IMR-90 (cell line): Measurements from ENCODE around the gene ACOT2. TPM values are rescaled to one million over a fixed set of nuclear protein-coding genes. Genes with fewer than 3 reads are reported as not detected.

Source experiments
- ATAC-seq: fragments of 200-7000 bp; cut with Tn5 transposase; 2 replicates; pipeline ENCODE4 v1.9.1; 2020; ENCODE audit warnings: low read depth, mild to moderate bottlenecking, moderate library complexity
- BruUV-seq: library from RNA; stranded (reverse); fragments of 400-500 nt; replicated peaks from 2 replicates; lab custom pipeline; 2021; lab: Mats Ljungman, UMichigan
- CTCF ChIA-PET: fragments of 300-600 bp; formaldehyde crosslinking; extraction: SDS; loops from one replicate; lab custom pipeline; 2021; ENCODE audit warnings: antibody characterized with exemption; lab: Yijun Ruan, JAX
- POLR2A ChIA-PET: fragments of 300-600 bp; sonication (Branson Sonifier 250); formaldehyde crosslinking; loops from one replicate; lab custom pipeline; 2022; ENCODE audit warnings: antibody characterized with exemption; ENCODE audit not compliant: unreplicated experiment; lab: Charles Lee
- DNase-seq: peaks from one replicate; pipeline ENCODE4 v3.0.0; 2013
- H2AFZ ChIP-seq: replicated peaks from 2 replicates; pipeline ENCODE3; 2013; ENCODE audit warnings: low read length, mild to moderate bottlenecking; ENCODE audit not compliant: poor library complexity
- H2AK5ac ChIP-seq: 2 replicates; pipeline ENCODE4 v1.6.1; 2013; ENCODE audit warnings: low read depth, low read length, inconsistent platforms
- H2AK9ac ChIP-seq: replicated peaks from 2 replicates; pipeline ENCODE3; 2013; ENCODE audit warnings: mild to moderate bottlenecking, low read depth, low read length, moderate library complexity; ENCODE audit not compliant: poor library complexity
- H2BK120ac ChIP-seq: 2 replicates; pipeline ENCODE4 v1.6.1; 2013; ENCODE audit warnings: low read depth, low read length, inconsistent platforms
- H2BK15ac ChIP-seq: 3 replicates; pipeline ENCODE4 v1.6.1; 2013; ENCODE audit warnings: low read depth, low read length, inconsistent platforms
- H2BK20ac ChIP-seq: 2 replicates; pipeline ENCODE4 v1.6.1; 2013; ENCODE audit warnings: low read depth, mild to moderate bottlenecking, inconsistent platforms, low read length, moderate library complexity
- H2BK5ac ChIP-seq: 2 replicates; pipeline ENCODE4 v1.6.1; 2013; ENCODE audit warnings: mild to moderate bottlenecking, low read depth, low read length, inconsistent platforms; ENCODE audit not compliant: poor library complexity, severe bottlenecking
- H3K14ac ChIP-seq: replicated peaks from 2 replicates; pipeline ENCODE4 v1.6.1; 2013; ENCODE audit warnings: low read depth, low read length, inconsistent platforms
- H3K18ac ChIP-seq: 2 replicates; pipeline ENCODE4 v1.6.1; 2013; ENCODE audit warnings: low read depth, low read length, control low read depth
- H3K23ac ChIP-seq: 2 replicates; pipeline ENCODE4 v1.6.1; 2013; ENCODE audit warnings: low read depth, low read length, inconsistent platforms
- H3K27ac ChIP-seq: 2 replicates; pipeline ENCODE4 v1.5.1; 2013; ENCODE audit warnings: mild to moderate bottlenecking, control low read depth, low read length; ENCODE audit not compliant: insufficient read depth
- H3K27me3 ChIP-seq: 2 replicates; pipeline ENCODE4 v1.6.1; 2013; ENCODE audit warnings: low read length; ENCODE audit not compliant: control insufficient read depth, insufficient read depth
- H3K36me3 ChIP-seq: 2 replicates; pipeline ENCODE4 v1.6.1; 2013; ENCODE audit warnings: low read length, mixed read lengths; ENCODE audit not compliant: control insufficient read depth, insufficient read depth
- H3K4ac ChIP-seq: 2 replicates; pipeline ENCODE4 v1.6.1; 2013; ENCODE audit warnings: low read depth, low read length, inconsistent platforms
- H3K4me1 ChIP-seq: 2 replicates; pipeline ENCODE4 v1.6.1; 2013; ENCODE audit warnings: low read length, mixed read lengths; ENCODE audit not compliant: control insufficient read depth, insufficient read depth
- H3K4me2 ChIP-seq: 2 replicates; pipeline ENCODE4 v1.6.1; 2013; ENCODE audit warnings: low read depth, mild to moderate bottlenecking, control low read depth, low read length, moderate library complexity
- H3K4me3 ChIP-seq: 2 replicates; pipeline ENCODE4 v1.5.1; 2013; ENCODE audit warnings: low read depth, mild to moderate bottlenecking, control low read depth, low read length, moderate library complexity; ENCODE audit not compliant: insufficient read depth
- H3K56ac ChIP-seq: 2 replicates; pipeline ENCODE4 v1.6.1; 2013; ENCODE audit warnings: low read length, inconsistent platforms; ENCODE audit not compliant: insufficient read depth; ENCODE audit errors: extremely low read depth
- H3K79me1 ChIP-seq, 2 experiments: 2 replicates each; pipeline ENCODE4 v1.6.1; 2013; ENCODE audit warnings: low read length in 2 of 2, inconsistent platforms in 1 of 2, low read depth in 1 of 2
- H3K9ac ChIP-seq: 2 replicates; pipeline ENCODE4 v1.6.1; 2013; ENCODE audit warnings: low read depth, low read length, control low read depth
- H3K9me1 ChIP-seq: 2 replicates; pipeline ENCODE4 v1.6.1; 2013; ENCODE audit warnings: low read length, inconsistent platforms; ENCODE audit not compliant: insufficient read depth
- H3K9me3 ChIP-seq: 2 replicates; pipeline ENCODE4 v1.6.1; 2013; ENCODE audit warnings: low read length; ENCODE audit not compliant: control insufficient read depth, insufficient read depth
- H4K20me1 ChIP-seq: 2 replicates; pipeline ENCODE4 v1.6.1; 2013; ENCODE audit warnings: low read length, inconsistent platforms; ENCODE audit not compliant: insufficient read depth
- H4K5ac ChIP-seq: 2 replicates; pipeline ENCODE4 v1.6.1; 2013; ENCODE audit warnings: mild to moderate bottlenecking, low read depth, low read length, control low read depth
- H4K8ac ChIP-seq, 2 experiments: 2 replicates each; pipeline ENCODE4 v1.6.1; 2013; ENCODE audit warnings: low read depth in 2 of 2, low read length in 2 of 2, control low read depth in 1 of 2, inconsistent platforms in 1 of 2
- H4K91ac ChIP-seq: 2 replicates; pipeline ENCODE4 v1.6.1; 2013; ENCODE audit warnings: low read depth, low read length, inconsistent platforms; ENCODE audit not compliant: insufficient read depth
- BHLHE40 ChIP-seq: fragments of 150-350 bp; IDR thresholded peaks from 2 replicates; pipeline ENCODE4 v1.6.1; 2016; ENCODE audit warnings: mild to moderate bottlenecking, low read depth, low read length
- CEBPB ChIP-seq: IDR thresholded peaks from 2 replicates; pipeline ENCODE4 v1.6.1; 2012; ENCODE audit warnings: low read depth, low read length, improper control_type of control experiment
- CHD1 ChIP-seq: IDR thresholded peaks from 2 replicates; pipeline ENCODE4 v1.6.1; 2012; ENCODE audit warnings: low read depth, low read length, improper control_type of control experiment
- FOS ChIP-seq: fragments of 150-350 bp; IDR thresholded peaks from 2 replicates; pipeline ENCODE4 v1.6.1; 2016; ENCODE audit warnings: low read depth, low read length
- MAFK ChIP-seq: IDR thresholded peaks from 2 replicates; pipeline ENCODE4 v1.6.1; 2012; ENCODE audit warnings: low read depth, low read length, improper control_type of control experiment
- MAZ ChIP-seq: IDR thresholded peaks from 2 replicates; pipeline ENCODE4 v1.6.1; 2012; ENCODE audit warnings: low read depth, mild to moderate bottlenecking, low read length, improper control_type of control experiment, moderate library complexity, borderline replicate concordance
- MXI1 ChIP-seq: IDR thresholded peaks from 2 replicates; pipeline ENCODE4 v1.6.1; 2012; ENCODE audit warnings: low read depth, mild to moderate bottlenecking, low read length, moderate library complexity, borderline replicate concordance
- NFE2L2 ChIP-seq: fragments of 150-350 bp; IDR thresholded peaks from 2 replicates; pipeline ENCODE4 v1.6.1; 2016; ENCODE audit warnings: low read depth, mild to moderate bottlenecking, low read length
- POLR2A ChIP-seq: IDR thresholded peaks from 2 replicates; pipeline ENCODE4 v1.6.1; 2012; ENCODE audit warnings: mild to moderate bottlenecking, low read depth, low read length
- RAD21 ChIP-seq: IDR thresholded peaks from 2 replicates; pipeline ENCODE4 v1.6.1; 2012; ENCODE audit warnings: low read length, improper control_type of control experiment
- RCOR1 ChIP-seq: IDR thresholded peaks from 2 replicates; pipeline ENCODE4 v1.6.1; 2012; ENCODE audit warnings: mild to moderate bottlenecking, low read length, improper control_type of control experiment; ENCODE audit not compliant: insufficient replicate concordance
- RFX5 ChIP-seq: IDR thresholded peaks from 2 replicates; pipeline ENCODE4 v1.8.0; 2012; ENCODE audit warnings: low read depth, mild to moderate bottlenecking, low read length, moderate library complexity
- SMC3 ChIP-seq: fragments of 150-350 bp; IDR thresholded peaks from 2 replicates; pipeline ENCODE4 v1.6.1; 2016; ENCODE audit warnings: low read depth, mild to moderate bottlenecking, antibody characterized with exemption, low read length, moderate library complexity
- WGBS, 2 experiments: methylation state at CpG; one replicate each; pipeline versions ENCODE4 v1.1.5 to v1.1.7; 2013; ENCODE audit warnings: missing lambda C conversion rate in 2 of 2; ENCODE audit not compliant: insufficient read length in 1 of 2; ENCODE audit errors: extremely low coverage in 2 of 2; 5-methylcytosine and 5-hydroxymethylcytosine counted together
- dilution Hi-C: fragments of 300-500 bp; cut with HindIII; formaldehyde crosslinking; loops from one replicate; pipeline ENCODE4 v1.14.3; 2018; ENCODE audit warnings: low sequenced_read_pairs; ENCODE audit not compliant: unreplicated experiment
- in situ Hi-C: fragments of 300-500 bp; cut with MboI; formaldehyde crosslinking; loops from 3 replicates; pipeline ENCODE4 v1.14.3; 2019; ENCODE audit warnings: low sequenced_read_pairs, inconsistent platforms, mixed read lengths
- intact Hi-C: fragments of 100-400 bp; cut with micrococcal nuclease; formaldehyde crosslinking; loops from 2 replicates; pipeline ENCODE4 v1.10.0; 2022
- polyA plus RNA-seq, 3 experiments: library from polyadenylated mRNA; depleted of rRNA; stranded (reverse); fragments of >200 nt; gene quantifications; 2 replicates each; pipeline ENCODE4 v1.2.3, GENCODE V29; 2012; ENCODE audit warnings: low replicate concordance in 1 of 3
- total RNA-seq: library from RNA; depleted of rRNA; stranded (reverse); fragments of >200 nt; gene quantifications from 2 replicates; pipeline ENCODE4 v1.2.3, GENCODE V29; 2012
- TF ChIP-seq, protein P1 (sequence below): fragments of 150-350 bp; IDR thresholded peaks from 2 replicates; pipeline ENCODE4 v1.6.1; 2017; ENCODE audit warnings: mild to moderate bottlenecking, antibody characterized with exemption, low read length, low read depth
- TF ChIP-seq, protein P2 (sequence below): conservative IDR thresholded peaks from 2 replicates; pipeline ENCODE4 v1.5.1; 2012; ENCODE audit warnings: mild to moderate bottlenecking, low read depth, low read length, improper control_type of control experiment
- TF ChIP-seq, protein P3 (sequence below): fragments of 150-350 bp; IDR thresholded peaks from 2 replicates; pipeline ENCODE4 v1.6.1; 2016; ENCODE audit warnings: low read depth, mild to moderate bottlenecking, low read length, moderate library complexity, borderline replicate concordance

Gene ACOT2
- total and polyA plus RNA-seq, 2 of the 4 experiments (the other 2 are of a cell fraction), result 24.7 to 33.1 TPM

DNA sequence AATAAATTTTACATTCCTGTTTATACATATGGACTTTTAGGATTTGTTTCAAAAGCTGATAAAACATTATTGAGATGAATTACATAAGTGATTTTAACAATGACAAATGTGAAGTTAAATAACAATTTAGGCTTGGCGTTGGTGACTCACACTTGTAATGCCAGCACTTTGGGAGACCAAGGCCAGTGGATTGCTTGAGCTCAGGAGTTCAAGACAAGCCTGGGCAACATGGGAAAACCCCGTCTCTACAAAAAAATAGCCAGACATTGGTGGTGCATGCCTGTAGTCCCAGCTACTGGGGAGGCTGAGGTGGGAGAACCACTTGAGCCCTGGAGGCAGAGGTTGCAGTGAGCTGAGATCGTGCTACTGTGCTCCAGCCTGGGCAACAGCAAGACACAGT lies 7.4 kb downstream of the ACOT2 start:
- H2BK5ac ChIP-seq, result no peak overlapping the region
- no peak overlapping the region for H2BK15ac ChIP-seq
- no peaks in the 10 kb centered on the region for H3K4me1 ChIP-seq
- no peak overlapping the region for H2BK20ac ChIP-seq
- DNase-seq (peak; percentile 5), ATAC-seq (no peak)
- no peak overlapping the region for H4K5ac ChIP-seq
- no peak overlapping the region for H3K9ac ChIP-seq
- H3K27me3 ChIP-seq, result no peaks in the 10 kb centered on the region
- H2BK120ac ChIP-seq, result no peak overlapping the region
- WGBS, 2 experiments, result 83% methylated on average over 2 of the region's 3 CpGs; no CpG with 5 or more reads in 1 of the 2 experiments
- H3K4me3 ChIP-seq, result no peak overlapping the region
- ChIA-PET POLR2A (no interaction called here), CTCF (no interaction called here)
- H3K56ac ChIP-seq, result no peak overlapping the region
- no peaks in the 10 kb centered on the region for H3K9me1 ChIP-seq
- in situ Hi-C loops, result no loop called here
- H4K8ac ChIP-seq, result no peak overlapping the region
- dilution Hi-C loops, result no loop called here
- H3K36me3 ChIP-seq, result peaks cover 16% of the 10 kb centered on the region
- H3K27ac ChIP-seq, result no peak overlapping the region
- H3K4ac ChIP-seq, result no peak overlapping the region
- no peak overlapping the region for H4K91ac ChIP-seq
- no peak overlapping the region for H3K4me2 ChIP-seq
- no peak overlapping the region for H3K18ac ChIP-seq
- no TSS peak for BruUV-seq
- H3K23ac ChIP-seq, result no peak overlapping the region
- no peak overlapping the region for H2AFZ ChIP-seq
- no peaks in the 10 kb centered on the region for H3K9me3 ChIP-seq
- TF ChIP-seq CHD1 (no peak), RAD21 (no peak), FOS (no peak; the same call in 1 of the 2 replicates), NFE2L2 (no peak), MXI1 (no peak), MAFK (no peak), RFX5 (no peak), RCOR1 (no peak), POLR2A (no peak), MAZ (no peak), SMC3 (no peak), BHLHE40 (no peak), CEBPB (no peak)
- TF ChIP-seq, protein P1, sequence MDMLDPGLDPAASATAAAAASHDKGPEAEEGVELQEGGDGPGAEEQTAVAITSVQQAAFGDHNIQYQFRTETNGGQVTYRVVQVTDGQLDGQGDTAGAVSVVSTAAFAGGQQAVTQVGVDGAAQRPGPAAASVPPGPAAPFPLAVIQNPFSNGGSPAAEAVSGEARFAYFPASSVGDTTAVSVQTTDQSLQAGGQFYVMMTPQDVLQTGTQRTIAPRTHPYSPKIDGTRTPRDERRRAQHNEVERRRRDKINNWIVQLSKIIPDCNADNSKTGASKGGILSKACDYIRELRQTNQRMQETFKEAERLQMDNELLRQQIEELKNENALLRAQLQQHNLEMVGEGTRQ, result no peak
- TF ChIP-seq, protein P2, sequence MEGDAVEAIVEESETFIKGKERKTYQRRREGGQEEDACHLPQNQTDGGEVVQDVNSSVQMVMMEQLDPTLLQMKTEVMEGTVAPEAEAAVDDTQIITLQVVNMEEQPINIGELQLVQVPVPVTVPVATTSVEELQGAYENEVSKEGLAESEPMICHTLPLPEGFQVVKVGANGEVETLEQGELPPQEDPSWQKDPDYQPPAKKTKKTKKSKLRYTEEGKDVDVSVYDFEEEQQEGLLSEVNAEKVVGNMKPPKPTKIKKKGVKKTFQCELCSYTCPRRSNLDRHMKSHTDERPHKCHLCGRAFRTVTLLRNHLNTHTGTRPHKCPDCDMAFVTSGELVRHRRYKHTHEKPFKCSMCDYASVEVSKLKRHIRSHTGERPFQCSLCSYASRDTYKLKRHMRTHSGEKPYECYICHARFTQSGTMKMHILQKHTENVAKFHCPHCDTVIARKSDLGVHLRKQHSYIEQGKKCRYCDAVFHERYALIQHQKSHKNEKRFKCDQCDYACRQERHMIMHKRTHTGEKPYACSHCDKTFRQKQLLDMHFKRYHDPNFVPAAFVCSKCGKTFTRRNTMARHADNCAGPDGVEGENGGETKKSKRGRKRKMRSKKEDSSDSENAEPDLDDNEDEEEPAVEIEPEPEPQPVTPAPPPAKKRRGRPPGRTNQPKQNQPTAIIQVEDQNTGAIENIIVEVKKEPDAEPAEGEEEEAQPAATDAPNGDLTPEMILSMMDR, result no peak
- TF ChIP-seq, protein P3, sequence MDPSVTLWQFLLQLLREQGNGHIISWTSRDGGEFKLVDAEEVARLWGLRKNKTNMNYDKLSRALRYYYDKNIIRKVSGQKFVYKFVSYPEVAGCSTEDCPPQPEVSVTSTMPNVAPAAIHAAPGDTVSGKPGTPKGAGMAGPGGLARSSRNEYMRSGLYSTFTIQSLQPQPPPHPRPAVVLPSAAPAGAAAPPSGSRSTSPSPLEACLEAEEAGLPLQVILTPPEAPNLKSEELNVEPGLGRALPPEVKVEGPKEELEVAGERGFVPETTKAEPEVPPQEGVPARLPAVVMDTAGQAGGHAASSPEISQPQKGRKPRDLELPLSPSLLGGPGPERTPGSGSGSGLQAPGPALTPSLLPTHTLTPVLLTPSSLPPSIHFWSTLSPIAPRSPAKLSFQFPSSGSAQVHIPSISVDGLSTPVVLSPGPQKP, result no peak
- intact Hi-C loops, result no loop called here
- no peaks in the 10 kb centered on the region for H4K20me1 ChIP-seq
- H3K14ac ChIP-seq, result no peak overlapping the region
- no peak overlapping the region for H2AK5ac ChIP-seq
- 0 out of 4 replicates have a peak, but pooled peaks cover 0 to under 1% of the 10 kb centered on the region in 2 experiments for H3K79me1 ChIP-seq
- no peak overlapping the region for H2AK9ac ChIP-seq
